HG02759 (cell line): ENCODE data around the gene QKI.
"Not testable (repeated sequence)": the region's sequence is repeated elsewhere in the genome, so short reads cannot be mapped to it uniquely, and the experiment has no call there.

Source experiments
- ATAC-seq: cut with Tn5 transposase; IDR thresholded peaks from one replicate; pipeline ENCODE4 v1.9.1; 2021; ENCODE audit warnings: mild to moderate bottlenecking, moderate library complexity; ENCODE audit not compliant: unreplicated experiment

Gene QKI

GRCh38 chr6:163413345-163414116 lies 987 bp upstream of the QKI start:
- ATAC-seq, result peak; percentile 46

- ATAC-seq, result peak; percentile 1
Measured at GRCh38 chr6:163414946-163415619, 565 bp downstream of the QKI start.

DNA sequence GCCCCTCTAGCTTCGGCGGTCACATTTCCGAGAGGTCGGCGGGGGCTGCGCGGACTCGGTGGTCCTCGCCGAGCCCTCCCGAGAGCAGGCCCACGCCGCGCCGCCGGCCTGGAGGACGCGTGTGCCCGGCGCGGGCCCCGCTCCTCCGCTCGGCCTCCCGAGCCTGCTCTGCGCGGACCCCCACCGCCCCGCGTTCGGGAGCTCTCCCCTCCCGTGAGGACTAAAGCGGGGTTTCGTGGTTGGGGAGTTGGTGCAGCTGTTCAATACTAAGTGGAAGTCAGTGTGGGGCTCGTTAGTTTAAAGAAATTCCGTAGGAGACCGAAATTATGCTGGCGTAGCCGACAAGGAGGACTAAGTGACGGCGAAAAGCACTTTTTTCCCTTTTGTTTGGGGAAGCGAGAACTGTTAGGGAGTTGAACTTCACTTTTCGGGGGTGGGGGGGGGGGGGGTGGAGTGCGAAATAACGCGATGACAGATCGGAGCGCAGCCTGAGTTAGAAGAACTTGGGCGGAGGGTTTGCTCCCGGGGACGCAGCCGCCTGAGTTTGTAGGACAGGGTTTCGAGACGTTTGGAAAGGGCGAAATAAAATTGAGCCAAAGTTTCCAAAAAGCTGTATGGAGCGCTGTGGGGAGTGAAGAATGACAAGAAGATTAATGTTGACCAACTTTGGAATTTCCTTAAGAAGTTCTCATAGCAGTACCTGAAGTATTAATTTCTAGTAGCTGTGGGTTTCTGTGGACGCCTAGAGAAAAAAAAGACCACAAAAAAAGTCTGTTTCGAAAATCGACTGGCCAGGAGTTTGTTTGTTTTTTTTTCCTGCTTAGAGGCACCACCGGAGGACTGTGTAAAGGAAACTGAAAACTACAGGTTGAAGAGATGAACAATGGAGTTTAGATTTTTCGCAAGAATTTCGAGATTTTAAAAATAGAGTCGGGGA lies 1.4 kb downstream of the QKI start:
- peak; percentile 2 for ATAC-seq

- no peak for ATAC-seq
Measured at GRCh38 chr6:163416557-163417253, 2.2 kb downstream of the QKI start.

DNA sequence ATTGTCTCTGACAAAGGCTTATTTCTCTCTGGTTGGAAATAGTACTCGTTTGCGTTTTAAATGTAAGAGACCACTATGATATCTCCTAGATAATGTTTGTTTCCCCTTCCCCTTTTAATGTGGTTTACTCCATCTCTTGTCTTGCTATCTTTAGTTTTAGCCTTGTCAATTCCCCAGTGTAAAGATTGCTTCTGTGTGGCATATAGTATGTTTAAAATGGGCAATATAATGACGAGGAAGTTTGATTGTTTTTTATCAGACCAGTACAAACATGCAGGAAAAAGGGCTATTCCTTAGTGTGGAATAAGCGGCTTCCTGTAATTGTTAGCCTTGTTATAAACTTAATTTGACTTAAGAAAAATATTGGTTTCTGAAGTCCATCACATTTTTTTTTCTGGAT lies 3.1 kb downstream of the QKI start:
- no peak for ATAC-seq

DNA sequence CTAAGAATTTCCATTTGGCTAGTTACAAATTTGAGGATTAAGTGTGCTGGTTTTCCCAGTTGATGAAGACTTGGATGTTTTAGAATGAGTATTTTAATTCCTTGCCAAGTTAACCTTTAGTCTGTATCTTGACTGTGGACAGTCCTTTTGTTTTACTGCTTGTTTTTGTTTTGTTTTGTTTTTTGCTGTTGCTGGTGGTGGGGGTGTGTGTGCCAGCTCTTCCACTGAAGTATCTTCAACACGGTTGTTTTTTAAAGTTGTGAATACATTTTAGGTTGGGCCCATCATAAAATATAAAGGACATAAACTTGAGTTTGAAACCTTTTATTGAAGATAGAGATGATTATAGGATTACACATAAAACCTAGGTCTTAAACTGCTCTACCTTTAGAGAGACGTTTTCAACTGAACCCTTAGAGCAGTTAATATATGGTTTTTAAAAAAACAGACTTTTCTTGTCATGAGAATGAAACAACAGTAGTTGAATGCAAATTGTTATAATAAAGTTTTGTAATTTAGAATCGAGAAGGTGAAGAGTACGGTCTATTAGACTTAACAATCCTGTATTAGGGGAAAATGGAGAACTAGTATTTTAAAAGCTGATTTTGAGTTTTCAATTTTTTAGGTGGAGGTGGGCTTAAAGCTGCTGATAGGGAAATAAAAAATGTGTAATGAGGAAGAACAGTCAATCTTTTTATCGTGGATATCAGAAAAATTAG lies 4.0 kb downstream of the QKI start:
- no peak for ATAC-seq

DNA sequence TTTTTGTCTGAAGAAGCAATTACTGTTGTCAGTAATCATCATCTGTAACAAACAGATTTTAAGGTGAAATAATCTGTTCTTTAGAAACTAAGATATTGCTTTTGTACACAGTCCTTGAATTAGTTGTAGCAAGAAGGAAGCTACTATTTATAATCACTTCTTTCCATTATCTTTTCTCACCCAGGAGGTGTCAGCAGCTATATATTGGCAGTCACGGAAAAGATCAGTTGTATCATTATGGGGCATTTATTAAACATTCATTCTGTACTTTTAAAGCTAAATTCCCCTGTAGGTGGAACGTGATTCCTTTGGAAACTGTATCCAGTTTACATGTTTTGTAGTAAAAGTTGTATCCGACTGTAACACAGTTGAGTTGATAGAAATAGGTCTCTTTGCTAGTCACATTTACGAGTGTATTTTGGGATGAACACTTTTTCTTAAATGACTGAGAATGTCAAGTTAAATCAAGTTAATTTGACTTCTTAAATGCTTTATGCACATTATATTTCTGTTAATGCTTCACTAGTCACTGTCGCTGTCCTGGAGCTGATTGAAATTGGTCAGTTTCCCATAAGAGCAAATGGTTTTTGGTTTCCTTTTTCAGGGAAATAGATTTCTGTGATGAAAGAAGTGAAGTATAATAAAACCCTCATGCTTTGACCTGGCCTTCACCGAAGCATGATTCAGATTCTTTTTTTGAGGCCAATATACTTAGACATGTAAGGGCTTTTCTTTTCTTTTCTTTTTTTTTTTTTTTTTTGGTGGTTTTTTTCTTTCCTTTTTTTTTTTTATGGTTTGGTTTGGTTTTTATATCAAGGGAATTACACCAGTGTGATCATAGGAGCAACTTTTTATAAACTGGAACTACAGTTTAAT lies 5.1 kb downstream of the QKI start:
- no peak for ATAC-seq

DNA sequence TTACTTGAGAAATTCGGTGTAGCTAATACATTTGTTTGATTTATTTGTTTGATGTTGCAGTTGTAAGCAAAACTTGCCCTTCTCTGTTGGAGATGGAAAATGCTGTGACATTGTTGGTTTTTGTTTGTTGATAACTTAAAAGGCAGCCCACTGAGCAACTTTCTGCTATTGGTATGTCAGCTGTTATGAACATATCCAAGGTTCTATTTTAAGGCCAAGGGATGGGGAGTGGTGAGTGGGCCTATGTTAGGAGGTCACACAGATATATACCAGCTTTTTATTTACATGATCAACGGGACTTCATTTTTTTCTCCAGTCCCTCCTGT lies 5.7 kb downstream of the QKI start:
- ATAC-seq, result no peak

- no peak for ATAC-seq
Measured at GRCh38 chr6:163422550-163422949, 8.0 kb downstream of the QKI start.

DNA sequence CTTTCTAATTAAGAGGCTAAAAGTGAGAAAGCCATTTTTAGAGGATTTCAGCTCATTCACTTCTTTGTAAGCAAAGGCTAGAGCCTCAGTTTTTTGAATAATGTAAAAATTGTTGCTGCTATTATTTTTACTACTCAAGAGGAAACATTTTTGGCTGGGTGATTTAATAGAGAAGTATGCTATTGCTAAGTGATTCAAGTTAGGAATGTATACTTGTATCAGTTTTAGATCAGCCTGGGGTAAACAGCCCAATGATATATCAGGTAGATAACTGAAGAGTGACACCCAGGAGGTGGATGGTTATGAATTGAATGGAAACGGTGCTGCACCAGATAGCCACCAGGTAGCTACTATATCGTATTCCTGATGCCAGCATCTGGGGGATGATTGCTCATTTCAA lies 9.2 kb downstream of the QKI start:
- no peak for ATAC-seq

GRCh38 chr6:163427498-163428254 lies 13.2 kb downstream of the QKI start:
- no peak for ATAC-seq

- ATAC-seq, result no peak
Measured at GRCh38 chr6:163428373-163428772, 13.9 kb downstream of the QKI start.

GRCh38 chr6:163429858-163430448 lies 15.4 kb downstream of the QKI start:
- ATAC-seq, result no peak

DNA sequence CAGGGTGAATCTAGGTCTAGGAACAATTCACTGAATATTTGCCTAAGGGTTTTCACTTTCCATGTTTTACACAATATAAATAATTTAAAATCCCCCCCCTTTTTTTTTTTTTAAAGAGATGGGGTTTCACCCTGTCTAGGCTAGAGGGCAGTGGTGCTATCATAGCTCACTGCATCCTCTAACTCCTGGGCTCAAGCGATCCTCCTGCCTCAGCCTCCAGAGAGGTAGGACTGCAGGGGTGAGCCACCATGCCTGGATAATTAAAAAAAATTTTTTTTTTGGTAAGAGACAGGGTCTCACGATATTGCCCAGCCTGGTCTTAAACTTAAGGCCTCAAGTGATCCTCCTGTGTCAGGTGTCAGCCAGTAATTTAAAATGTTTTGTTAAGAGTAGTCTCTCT lies 17.8 kb downstream of the QKI start:
- ATAC-seq, result no peak

DNA sequence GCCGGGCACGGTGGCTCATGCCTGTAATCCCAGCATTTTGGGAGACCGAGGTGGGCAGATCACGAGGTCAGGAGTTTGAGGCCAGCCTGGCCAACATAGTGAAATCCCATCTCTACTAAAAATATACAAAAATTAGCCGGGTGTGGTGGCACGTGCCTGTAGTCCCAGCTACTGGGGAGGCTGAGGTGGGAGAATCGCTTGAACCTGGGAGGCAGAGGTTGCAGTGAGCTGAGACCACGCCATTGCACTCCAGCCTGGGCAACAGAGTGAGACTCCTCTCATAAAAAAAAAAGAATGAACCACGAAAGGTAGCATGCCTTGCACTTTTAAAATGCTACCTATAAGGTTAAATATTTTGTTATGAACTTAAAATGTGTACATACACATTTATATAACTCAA lies 19.0 kb downstream of the QKI start:
- ATAC-seq, result not testable (repeated sequence)

GRCh38 chr6:163435023-163435422 lies 20.5 kb downstream of the QKI start:
- no peak for ATAC-seq

DNA sequence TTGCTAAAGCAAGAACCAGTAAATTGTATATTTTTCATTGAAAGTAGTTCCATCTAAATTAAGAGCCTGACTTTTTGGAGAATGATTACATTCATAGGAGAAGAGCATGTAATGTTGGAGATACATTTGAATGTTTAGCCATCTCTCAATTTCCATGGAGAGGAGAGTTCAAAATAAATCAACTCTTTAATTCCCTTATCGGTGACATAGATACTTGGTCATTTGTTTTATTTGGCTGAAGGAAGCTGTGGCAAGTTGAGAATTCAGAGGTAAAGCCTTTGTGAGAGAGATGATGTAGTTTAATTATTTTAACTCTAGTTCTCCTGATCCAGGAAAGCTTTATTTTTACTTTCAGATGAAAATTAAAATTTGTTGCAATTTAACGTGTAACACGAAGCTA lies 22.3 kb downstream of the QKI start:
- ATAC-seq, result no peak

DNA sequence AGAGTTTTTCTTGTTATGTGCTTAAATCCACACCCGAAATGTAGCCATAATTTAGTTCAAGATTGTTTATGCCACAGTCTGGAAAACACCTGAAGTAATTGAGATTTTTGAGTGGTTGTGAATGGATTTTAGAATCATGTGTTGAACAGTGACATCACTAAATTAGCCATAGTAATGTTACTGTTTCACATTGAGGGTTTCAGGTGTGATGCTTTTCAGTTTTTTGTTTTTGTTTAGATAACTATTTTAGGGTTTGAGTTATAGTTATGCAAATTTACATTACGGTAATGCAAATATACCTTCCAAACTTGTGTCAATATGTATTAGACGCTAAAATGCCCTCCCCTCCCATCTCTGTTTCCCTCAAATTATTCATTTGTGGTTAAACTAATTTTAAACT lies 22.9 kb downstream of the QKI start:
- peak; percentile 48 for ATAC-seq
